Bronchial epithelial cell (primary cell): ENCODE data around the gene DZIP1L. TPM values are rescaled to one million over a fixed set of nuclear protein-coding genes. Genes with fewer than 3 reads are reported as not detected.

Experiments
- DNase-seq: peaks from one replicate; pipeline ENCODE4 v3.0.0-alpha.2; 2010; ENCODE audit warnings: low read depth
- FAIRE-seq: peaks from 2 replicates; lab custom pipeline; 2011; peaks lifted over from hg19 to GRCh38; lab: Jason Lieb, UNC
- H3K27me3 ChIP-seq: 2 replicates; pipeline ENCODE4 v1.5.1; 2011; ENCODE audit warnings: low read length; ENCODE audit not compliant: control insufficient read depth, insufficient read depth
- H3K36me3 ChIP-seq: 2 replicates; pipeline ENCODE4 v1.5.1; 2011; ENCODE audit warnings: low read length; ENCODE audit not compliant: control insufficient read depth, insufficient read depth
- H3K4me3 ChIP-seq: 2 replicates; pipeline ENCODE4 v1.5.1; 2011; ENCODE audit warnings: mild to moderate bottlenecking, low read depth, low read length, control low read depth
- CTCF ChIP-seq: IDR thresholded peaks from 2 replicates; pipeline ENCODE4 v1.5.1; 2011; ENCODE audit warnings: mild to moderate bottlenecking, moderate library complexity, low read length, control low read depth, inconsistent platforms; ENCODE audit not compliant: insufficient read depth, severe bottlenecking
- total RNA-seq: library from RNA; depleted of rRNA; stranded (reverse); fragments of >200 nt; gene quantifications from 2 replicates; pipeline ENCODE4 v1.2.1, GENCODE V29; 2014

Gene DZIP1L
- total RNA-seq, 1 donor from 2014 or later = 2.1 TPM

- FAIRE-seq (peak; percentile 40), DNase-seq (peak; percentile 62)
- TF ChIP-seq CTCF = peak; percentile 100
Measured at GRCh38 chr3:138068579-138069174, 46.7 kb downstream of the DZIP1L start.

GRCh38 chr3:138068046-138068445 is 47.4 kb downstream of the DZIP1L start:
- no peak for TF ChIP-seq CTCF
- no peak overlapping the region for H3K4me3 ChIP-seq
- no peak for FAIRE-seq
- H3K27me3 ChIP-seq = no peaks in the 10 kb centered on the region
- DNase-seq = no peak
- peaks cover 2% of the 10 kb centered on the region for H3K36me3 ChIP-seq

More at GRCh38 chr3:138068579-138069174, 46.7 kb downstream of the DZIP1L start:
- Histone ChIP-seq H3K27me3 (no peaks in the 10 kb centered on the region), H3K4me3 (no peak overlapping the region), H3K36me3 (peaks cover 2% of the 10 kb centered on the region)

- DNase-seq (no peak), FAIRE-seq (no peak)
- peaks cover 2% of the 10 kb centered on the region for H3K36me3 ChIP-seq
- no peak overlapping the region for H3K4me3 ChIP-seq
- no peaks in the 10 kb centered on the region for H3K27me3 ChIP-seq
- no peak for TF ChIP-seq CTCF
Measured at GRCh38 chr3:138066972-138067371, 48.4 kb downstream of the DZIP1L start.

- TF ChIP-seq CTCF = no peak
- Histone ChIP-seq H3K4me3 (no peak overlapping the region), H3K27me3 (no peaks in the 10 kb centered on the region), H3K36me3 (peaks cover 2% of the 10 kb centered on the region)
- FAIRE-seq (no peak), DNase-seq (no peak)
Measured at GRCh38 chr3:138066383-138066782, 49.0 kb downstream of the DZIP1L start.

- Histone ChIP-seq H3K27me3 (no peaks in the 10 kb centered on the region), H3K4me3 (no peak overlapping the region), H3K36me3 (peaks cover 2% of the 10 kb centered on the region)
- DNase-seq = no peak
- FAIRE-seq = no peak
- no peak for TF ChIP-seq CTCF
Measured at GRCh38 chr3:138065949-138066348, 49.5 kb downstream of the DZIP1L start.

GRCh38 chr3:138063416-138063815 is 52.0 kb downstream of the DZIP1L start:
- H3K27me3 ChIP-seq = no peaks in the 10 kb centered on the region
- TF ChIP-seq CTCF = no peak
- FAIRE-seq = no peak
- DNase-seq = no peak
- H3K36me3 ChIP-seq = peaks cover 2% of the 10 kb centered on the region
- H3K4me3 ChIP-seq = no peak overlapping the region
